ENCODE data around the gene ELAVL2. TPM values are rescaled to one million over a fixed set of nuclear protein-coding genes. Genes with fewer than 3 reads are reported as not detected.
A peak's percentile ranks its signal among the peaks of the same experiment; 100 is the strongest.

Gene ELAVL2
- total RNA-seq, 1 donor from 2014 or later = 21.1 TPM

DNA sequence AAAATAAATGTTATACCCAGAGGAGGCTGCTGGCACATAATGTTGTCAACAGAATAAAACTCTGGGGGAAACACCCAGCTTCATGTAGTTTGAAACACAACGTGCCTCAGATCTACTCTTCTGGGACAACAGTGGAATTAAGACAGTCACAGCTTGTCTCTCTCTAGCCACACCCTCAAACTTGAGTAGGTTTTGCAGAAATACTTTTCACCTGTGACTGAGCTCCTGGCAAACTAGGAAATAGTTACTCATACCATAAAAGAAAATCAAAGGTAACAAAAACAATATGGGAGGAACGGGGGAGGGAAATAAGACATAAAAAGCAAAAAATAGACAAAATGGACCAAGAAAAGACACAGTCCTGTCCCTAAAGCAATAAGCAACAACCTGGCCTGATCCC is 14.4 kb downstream of the ELAVL2 start:
- Histone ChIP-seq H3K9ac (no peak overlapping the region), H3K4me3 (no peak overlapping the region), H4K20me1 (ENCODE audit: low read depth) (peaks cover 41% of the 10 kb centered on the region), H3K36me3 (no peaks in the 10 kb centered on the region), H3K27me3 (no peaks in the 10 kb centered on the region), H3K4me2 (no peak overlapping the region), H3K9me3 (ENCODE audit: low read depth) (no peaks in the 10 kb centered on the region), H2AFZ (replicated peaks) (no peak overlapping the region), H3K4me1 (peaks cover 41% of the 10 kb centered on the region), H3K27ac (no peak overlapping the region), H3F3A (ENCODE audit: low read depth) (no peaks in the 10 kb centered on the region), H3K79me2 (ENCODE audit: low read depth) (peaks cover 99% of the 10 kb centered on the region)
- H3K4me3 Mint-ChIP-seq = no peak overlapping the region
- no peaks in the 10 kb centered on the region for H3K27me3 Mint-ChIP-seq (ENCODE audit: insufficient read depth, low read depth)
- peaks cover 10% of the 10 kb centered on the region for H3K36me3 Mint-ChIP-seq
- TF ChIP-seq, protein P1, sequence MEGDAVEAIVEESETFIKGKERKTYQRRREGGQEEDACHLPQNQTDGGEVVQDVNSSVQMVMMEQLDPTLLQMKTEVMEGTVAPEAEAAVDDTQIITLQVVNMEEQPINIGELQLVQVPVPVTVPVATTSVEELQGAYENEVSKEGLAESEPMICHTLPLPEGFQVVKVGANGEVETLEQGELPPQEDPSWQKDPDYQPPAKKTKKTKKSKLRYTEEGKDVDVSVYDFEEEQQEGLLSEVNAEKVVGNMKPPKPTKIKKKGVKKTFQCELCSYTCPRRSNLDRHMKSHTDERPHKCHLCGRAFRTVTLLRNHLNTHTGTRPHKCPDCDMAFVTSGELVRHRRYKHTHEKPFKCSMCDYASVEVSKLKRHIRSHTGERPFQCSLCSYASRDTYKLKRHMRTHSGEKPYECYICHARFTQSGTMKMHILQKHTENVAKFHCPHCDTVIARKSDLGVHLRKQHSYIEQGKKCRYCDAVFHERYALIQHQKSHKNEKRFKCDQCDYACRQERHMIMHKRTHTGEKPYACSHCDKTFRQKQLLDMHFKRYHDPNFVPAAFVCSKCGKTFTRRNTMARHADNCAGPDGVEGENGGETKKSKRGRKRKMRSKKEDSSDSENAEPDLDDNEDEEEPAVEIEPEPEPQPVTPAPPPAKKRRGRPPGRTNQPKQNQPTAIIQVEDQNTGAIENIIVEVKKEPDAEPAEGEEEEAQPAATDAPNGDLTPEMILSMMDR (IDR thresholded peaks at IDR 0.05) = no peak
- no peaks in the 10 kb centered on the region for H3K4me1 Mint-ChIP-seq
- no peak overlapping the region for H3K27ac Mint-ChIP-seq
- DNase-seq (ENCODE audit: low spot score) = no peak
- H3K9me3 Mint-ChIP-seq = peaks cover 4% of the 10 kb centered on the region

DNA sequence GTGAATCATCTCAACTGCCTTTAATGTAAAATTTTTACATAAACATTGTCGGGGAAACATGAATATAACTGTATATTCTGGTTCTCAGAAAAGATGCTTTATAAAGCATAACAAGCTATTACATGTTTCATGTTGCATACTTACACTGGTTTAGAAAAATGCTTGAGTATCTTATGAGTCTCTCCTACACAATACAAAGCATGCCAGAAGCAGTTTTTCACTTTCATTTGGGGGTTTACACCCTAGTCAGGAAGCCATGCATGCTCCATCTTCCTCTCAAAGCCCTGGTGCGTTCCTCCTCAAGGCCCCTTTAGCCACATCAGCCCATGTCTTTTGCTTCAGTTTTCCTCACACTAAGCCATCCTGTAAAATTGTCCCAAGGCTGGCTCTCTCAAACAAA is 22.8 kb downstream of the ELAVL2 start:
- H3K4me1 ChIP-seq = peaks cover 69% of the 10 kb centered on the region
- H3K9me3 ChIP-seq (ENCODE audit: low read depth) = no peaks in the 10 kb centered on the region
- no peak overlapping the region for H3K27ac Mint-ChIP-seq
- H3K4me1 Mint-ChIP-seq = peaks cover 9% of the 10 kb centered on the region
- no peaks in the 10 kb centered on the region for H3K36me3 ChIP-seq
- no peak overlapping the region for H2AFZ ChIP-seq (replicated peaks)
- H3F3A ChIP-seq (ENCODE audit: low read depth) = peaks cover 37% of the 10 kb centered on the region
- no peak overlapping the region for H3K27ac ChIP-seq
- TF ChIP-seq EZH2 (IDR thresholded peaks at IDR 0.05) = no peak
- peak overlapping the region; percentile 2 for H3K4me2 ChIP-seq
- peaks cover 2% of the 10 kb centered on the region for H3K9me3 Mint-ChIP-seq
- no peaks in the 10 kb centered on the region for H3K27me3 ChIP-seq
- no peak for DNase-seq (ENCODE audit: low spot score)
- no peak overlapping the region for H3K4me3 ChIP-seq
- peaks cover 85% of the 10 kb centered on the region for H3K79me2 ChIP-seq (ENCODE audit: low read depth)
- no peak overlapping the region for H3K9ac ChIP-seq
- H4K20me1 ChIP-seq (ENCODE audit: low read depth) = peaks cover 21% of the 10 kb centered on the region
- H3K4me3 Mint-ChIP-seq = no peak overlapping the region
- H3K36me3 Mint-ChIP-seq = peaks cover 10% of the 10 kb centered on the region
- H3K27me3 Mint-ChIP-seq (ENCODE audit: insufficient read depth, low read depth) = peaks cover 3% of the 10 kb centered on the region

DNA sequence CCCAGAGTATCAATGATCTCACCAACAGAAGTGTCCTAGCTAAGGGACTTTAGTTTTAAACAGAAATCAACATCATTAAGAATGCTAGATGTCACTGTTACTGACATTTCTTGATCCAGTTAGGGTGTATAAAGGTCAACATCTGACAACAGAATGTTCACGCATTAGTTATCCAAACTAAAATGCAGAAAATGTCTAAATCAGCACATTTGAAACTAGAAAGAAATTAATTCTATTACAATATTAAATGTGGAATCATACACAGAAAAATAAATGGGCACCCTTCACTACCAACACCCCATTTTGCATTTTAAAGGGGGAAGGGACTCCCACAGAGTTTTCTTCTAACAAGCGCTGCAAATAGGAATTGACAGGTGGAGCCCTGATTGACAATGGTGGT is 24.5 kb downstream of the ELAVL2 start:
- Mint-ChIP-seq H3K36me3 (peaks cover 13% of the 10 kb centered on the region), H3K4me1 (peaks cover 14% of the 10 kb centered on the region)
- TF ChIP-seq, protein P1 (IDR thresholded peaks at IDR 0.05) = no peak
- TF ChIP-seq EZH2 (IDR thresholded peaks at IDR 0.05) = no peak
- TF ChIP-seq EZH2phosphoT487 (IDR thresholded peaks at IDR 0.05) = no peak

DNA sequence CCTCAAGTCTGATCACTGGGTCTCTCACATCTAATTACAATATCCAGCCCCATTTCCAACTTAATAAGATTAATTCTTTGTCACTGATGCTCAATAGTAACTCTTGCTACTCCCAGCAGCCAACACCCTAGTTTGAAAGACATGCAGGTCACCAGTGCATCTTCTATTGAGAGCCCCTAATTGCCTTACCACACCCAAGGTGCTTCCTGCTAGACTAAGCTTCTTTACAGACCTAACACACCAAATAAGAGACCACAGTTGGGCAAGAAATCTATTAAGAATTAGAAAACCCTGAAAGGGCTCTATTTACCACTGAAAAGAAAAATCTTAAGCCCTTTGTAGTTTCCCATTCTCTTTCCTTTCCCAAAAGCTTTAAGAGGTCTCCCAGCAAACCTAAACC is 26.5 kb downstream of the ELAVL2 start:
- peaks cover 4% of the 10 kb centered on the region for H3K9me3 Mint-ChIP-seq
- no peak overlapping the region for H2AFZ ChIP-seq (replicated peaks)
- peaks cover 3% of the 10 kb centered on the region for H3K27me3 Mint-ChIP-seq (ENCODE audit: insufficient read depth, low read depth)
- TF ChIP-seq EZH2phosphoT487 (IDR thresholded peaks at IDR 0.05) (no peak), EZH2 (IDR thresholded peaks at IDR 0.05) (no peak)
- TF ChIP-seq, protein P1 (IDR thresholded peaks at IDR 0.05) = no peak
- peaks cover 10% of the 10 kb centered on the region for H3K36me3 Mint-ChIP-seq
- H3K4me3 ChIP-seq = peak overlapping the region; percentile 20
- H3F3A ChIP-seq (ENCODE audit: low read depth) = peaks cover 45% of the 10 kb centered on the region
- H3K4me1 Mint-ChIP-seq = peaks cover 14% of the 10 kb centered on the region
- no peak overlapping the region for H3K27ac Mint-ChIP-seq
- no peaks in the 10 kb centered on the region for H3K9me3 ChIP-seq (ENCODE audit: low read depth)
- peak overlapping the region; percentile 62 for H3K27ac ChIP-seq
- peak; percentile 61 for DNase-seq (ENCODE audit: low spot score)
- H3K4me1 ChIP-seq = peaks cover 77% of the 10 kb centered on the region
- H3K27me3 ChIP-seq = no peaks in the 10 kb centered on the region
- peaks cover 14% of the 10 kb centered on the region for H4K20me1 ChIP-seq (ENCODE audit: low read depth)
- H3K79me2 ChIP-seq (ENCODE audit: low read depth) = peaks cover 84% of the 10 kb centered on the region
- no peak overlapping the region for H3K4me3 Mint-ChIP-seq
- H3K36me3 ChIP-seq = no peaks in the 10 kb centered on the region
- peak overlapping the region; percentile 63 for H3K4me2 ChIP-seq
- no peak overlapping the region for H3K9ac ChIP-seq

More for the DNA sequence above, 24.5 kb downstream of the ELAVL2 start:
- H3K4me1 ChIP-seq = peaks cover 72% of the 10 kb centered on the region
- H3K4me3 ChIP-seq = no peak overlapping the region
- no peak overlapping the region for H3K9ac ChIP-seq
- no peaks in the 10 kb centered on the region for H3K36me3 ChIP-seq
- no peak overlapping the region for H3K27ac ChIP-seq
- Mint-ChIP-seq H3K9me3 (peaks cover 4% of the 10 kb centered on the region), H3K27ac (no peak overlapping the region), H3K4me3 (no peak overlapping the region), H3K27me3 (ENCODE audit: insufficient read depth, low read depth) (peaks cover 3% of the 10 kb centered on the region)
- H3K79me2 ChIP-seq (ENCODE audit: low read depth) = peaks cover 84% of the 10 kb centered on the region
- no peak overlapping the region for H2AFZ ChIP-seq (replicated peaks)
- H3K9me3 ChIP-seq (ENCODE audit: low read depth) = no peaks in the 10 kb centered on the region
- peaks cover 45% of the 10 kb centered on the region for H3F3A ChIP-seq (ENCODE audit: low read depth)
- H4K20me1 ChIP-seq (ENCODE audit: low read depth) = peaks cover 14% of the 10 kb centered on the region
- DNase-seq (ENCODE audit: low spot score) = no peak
- H3K4me2 ChIP-seq = peak overlapping the region; percentile 63
- no peaks in the 10 kb centered on the region for H3K27me3 ChIP-seq
